H1 (cell line): ENCODE results near the gene BPIFA2. TPM values are rescaled to one million over a fixed set of nuclear protein-coding genes. Genes with fewer than 3 reads are reported as not detected.

Experiments used
- ASH2L ChIP-seq: fragments of 200-600, 300-600 bp; sonication (generic); IDR thresholded peaks from one replicate; pipeline ENCODE4 v1.7.1; 2017; ENCODE audit warnings: low read length
- BACH1 ChIP-seq: IDR thresholded peaks from 2 replicates; pipeline ENCODE4 v1.6.1; 2012; ENCODE audit warnings: low read length, improper control_type of control experiment
- BRCA1 ChIP-seq: IDR thresholded peaks from 2 replicates; pipeline ENCODE4 v1.6.1; 2012; ENCODE audit warnings: low read depth, low read length, improper control_type of control experiment
- CBX5 ChIP-seq: fragments of 300-800, 300-1000 bp; sonication (generic); IDR thresholded peaks from 2 replicates; pipeline ENCODE4 v1.7.1; 2016; ENCODE audit warnings: antibody characterized with exemption, low read length, low read depth
- CEBPB ChIP-seq: IDR thresholded peaks from 2 replicates; pipeline ENCODE4 v1.6.1; 2012; ENCODE audit warnings: low read depth, low read length
- CTBP2 ChIP-seq: IDR thresholded peaks from 2 replicates; pipeline ENCODE4 v1.7.0; 2011; ENCODE audit warnings: borderline replicate concordance, mild to moderate bottlenecking, moderate library complexity, mixed read lengths, low read length; ENCODE audit not compliant: insufficient read depth, insufficient read length
- EGR1 ChIP-seq: IDR thresholded peaks from 2 replicates; pipeline ENCODE4 v1.6.1; 2011; ENCODE audit warnings: low read depth, low read length, borderline replicate concordance
- GTF2F1 ChIP-seq: IDR thresholded peaks from 2 replicates; pipeline ENCODE4 v1.6.1; 2012; ENCODE audit warnings: low read depth, low read length, improper control_type of control experiment, borderline replicate concordance
- KDM4A ChIP-seq: IDR thresholded peaks from one replicate; pipeline ENCODE4 v1.7.1; 2012; ENCODE audit warnings: low read depth, mild to moderate bottlenecking, moderate library complexity, low read length, inconsistent platforms; ENCODE audit not compliant: severe bottlenecking
- MAFK ChIP-seq: IDR thresholded peaks from 2 replicates; pipeline ENCODE4 v1.6.1; 2012; ENCODE audit warnings: low read depth, mild to moderate bottlenecking, improper control_type of control experiment, low read length
- MAX ChIP-seq: IDR thresholded peaks from 2 replicates; pipeline ENCODE4 v1.6.1; 2012; ENCODE audit warnings: inconsistent platforms
- NANOG ChIP-seq: IDR thresholded peaks from 2 replicates; pipeline ENCODE4 v1.6.1; 2011; ENCODE audit warnings: low read length, low read depth, mild to moderate bottlenecking, inconsistent platforms; ENCODE audit not compliant: insufficient read depth, poor library complexity, severe bottlenecking
- NRF1 ChIP-seq: IDR thresholded peaks from 2 replicates; pipeline ENCODE4 v1.6.1; 2011; ENCODE audit warnings: mild to moderate bottlenecking, low read depth, low read length, improper control_type of control experiment
- PHF8 ChIP-seq: fragments of 200-600 bp; sonication (generic); conservative IDR thresholded peaks from 2 replicates; pipeline ENCODE4 v1.7.1; 2012; ENCODE audit warnings: low read depth, mild to moderate bottlenecking, inconsistent platforms, low read length, moderate library complexity
- RNF2 ChIP-seq: fragments of 200-900, 300-1000 bp; sonication (generic); IDR thresholded peaks from 2 replicates; pipeline ENCODE4 v1.7.1; 2016; ENCODE audit warnings: borderline replicate concordance, low read depth, mild to moderate bottlenecking, antibody characterized with exemption, low read length; ENCODE audit not compliant: poor library complexity, severe bottlenecking; ENCODE audit errors: missing control alignments
- RXRA ChIP-seq: IDR thresholded peaks from 2 replicates; pipeline ENCODE4 v1.6.1; 2011; ENCODE audit warnings: low read depth, mild to moderate bottlenecking, low read length, moderate library complexity; ENCODE audit not compliant: insufficient read depth
- SAP30 ChIP-seq: fragments of 300-600 bp; sonication (generic); IDR thresholded peaks from 2 replicates; pipeline ENCODE4 v1.7.1; 2012; ENCODE audit warnings: low read length, moderate library complexity, mild to moderate bottlenecking, inconsistent platforms; ENCODE audit not compliant: insufficient read depth, insufficient replicate concordance
- SIN3A ChIP-seq, 2 experiments: IDR thresholded peaks in 1 of 2; conservative IDR thresholded peaks in 1 of 2; 2 replicates each; pipeline ENCODE4 v1.6.1; 2011 to 2012; ENCODE audit warnings: low read length in 2 of 2, improper control_type of control experiment in 1 of 2, low read depth in 1 of 2, mild to moderate bottlenecking in 1 of 2
- SP2 ChIP-seq: IDR thresholded peaks from 2 replicates; pipeline ENCODE4 v1.6.1; 2012; ENCODE audit warnings: mild to moderate bottlenecking, low read length, inconsistent platforms
- SRF ChIP-seq: IDR thresholded peaks from 2 replicates; pipeline ENCODE4 v1.6.1; 2011; ENCODE audit warnings: mild to moderate bottlenecking, low read depth, low read length, moderate library complexity
- TAF1 ChIP-seq: IDR thresholded peaks from 2 replicates; pipeline ENCODE4 v1.6.1; 2011; ENCODE audit warnings: mild to moderate bottlenecking, low read depth, low read length
- TBP ChIP-seq: IDR thresholded peaks from 2 replicates; pipeline ENCODE4 v1.6.1; 2011; ENCODE audit warnings: low read depth, low read length, improper control_type of control experiment
- TEAD4 ChIP-seq: IDR thresholded peaks from 2 replicates; pipeline ENCODE4 v1.6.1; 2012; ENCODE audit warnings: low read depth, low read length, inconsistent platforms, mixed read lengths
- ZNF274 ChIP-seq: IDR thresholded peaks from 2 replicates; pipeline ENCODE4 v1.7.0; 2012; ENCODE audit warnings: low read length, borderline replicate concordance; ENCODE audit errors: extremely low read depth
- polyA plus RNA-seq, 7 experiments: library from polyadenylated mRNA; depleted of rRNA in 3 of 7; stranded (reverse) in 5 of 7; unstranded in 2 of 7; fragments of >200 nt in 5 of 7; fragments of 200-250 nt in 2 of 7; gene quantifications; 1 replicate in 5 of 7; 2 replicates in 1 of 7; 4 replicates in 1 of 7; pipeline versions ENCODE4 v1.2.1 to v1.2.3, GENCODE V29; 2011 to 2013; ENCODE audit warnings: missing spikeins in 2 of 7, mixed read lengths in 2 of 7
- total RNA-seq: library from RNA; stranded (reverse); fragmentation: NEBNext Ultra II Directional; extraction: Animal tissue kit (Norgen Biotek cat#: 25700); gene quantifications from 2 replicates; pipeline ENCODE4 v1.2.1, GENCODE V29; 2021
- TF ChIP-seq, protein P1 (sequence below): IDR thresholded peaks from 2 replicates; pipeline ENCODE4 v1.6.1; 2012; ENCODE audit warnings: inconsistent platforms

BPIFA2 gene
- total and polyA plus RNA-seq, 2 of the 8 experiments (the other 6 are each of a cell fraction or from before 2014, with no cell fraction given), result not detected

GRCh38 chr20:33209789-33210188 is 41.8 kb downstream of the BPIFA2 start (continued):
- TF ChIP-seq BACH1 (no peak), NANOG (no peak), MAX (0 out of 2 replicates have a peak, but pooled peaks have one; percentile 29), CTBP2 (no peak), SIN3A (conservative IDR thresholded peaks at IDR 0.05 in 1 of 2, IDR thresholded peaks at IDR 0.05 in 1 of 2; ENCODE audit: low read depth in 1 of 2, low read length in 2 of 2) (peak; percentile 69 to 73; a peak in 2 of 4 replicates), SAP30 (peak; percentile 45), RXRA (no peak), RNF2 (no peak), KDM4A (no peak), TEAD4 (no peak), ZNF274 (no peak), ASH2L (no peak), SRF (no peak), BRCA1 (no peak), TBP (no peak), PHF8 (no peak), NRF1 (no peak), SP2 (no peak), TAF1 (no peak), EGR1 (no peak), CEBPB (no peak), MAFK (no peak), CBX5 (no peak), GTF2F1 (no peak)
- TF ChIP-seq, protein P1, sequence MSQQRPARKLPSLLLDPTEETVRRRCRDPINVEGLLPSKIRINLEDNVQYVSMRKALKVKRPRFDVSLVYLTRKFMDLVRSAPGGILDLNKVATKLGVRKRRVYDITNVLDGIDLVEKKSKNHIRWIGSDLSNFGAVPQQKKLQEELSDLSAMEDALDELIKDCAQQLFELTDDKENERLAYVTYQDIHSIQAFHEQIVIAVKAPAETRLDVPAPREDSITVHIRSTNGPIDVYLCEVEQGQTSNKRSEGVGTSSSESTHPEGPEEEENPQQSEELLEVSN, result 0 out of 2 replicates have a peak, but pooled peaks have one; percentile 41
- TF ChIP-seq, all 59 proteins: peak for 6
